Keratinocyte (primary cell): ENCODE measurements around the gene CDH8. TPM values are rescaled to one million over a fixed set of nuclear protein-coding genes. Genes with fewer than 3 reads are reported as not detected.

Source experiments
- DNase-seq: peaks from one replicate; pipeline ENCODE4 v3.0.0-alpha.2; 2011; ENCODE audit warnings: low read depth, missing footprints, low spot score
- FAIRE-seq: peaks from 2 replicates; lab custom pipeline; 2011; peaks lifted over from hg19 to GRCh38; lab: Jason Lieb, UNC
- H2AFZ ChIP-seq: 2 replicates; pipeline ENCODE4 v1.6.0; 2012; ENCODE audit warnings: low read length, control low read depth, inconsistent platforms; ENCODE audit not compliant: control insufficient read depth
- H3K27ac ChIP-seq: 2 replicates; pipeline ENCODE4 v1.5.1; 2011; ENCODE audit warnings: low read length; ENCODE audit not compliant: control insufficient read depth, insufficient read depth
- H3K27me3 ChIP-seq: 3 replicates; pipeline ENCODE4 v1.6.0; 2011; ENCODE audit warnings: low read length; ENCODE audit not compliant: control insufficient read depth, insufficient read depth; ENCODE audit errors: extremely low read depth
- H3K36me3 ChIP-seq, 2 experiments: 2 replicates in 1 of 2; 3 replicates in 1 of 2; pipeline ENCODE4 v1.5.1; 2011; ENCODE audit warnings: low read length in 2 of 2, mild to moderate bottlenecking in 1 of 2; ENCODE audit not compliant: control insufficient read depth in 2 of 2, insufficient read depth in 2 of 2; ENCODE audit errors: extremely low read depth in 1 of 2
- H3K4me1 ChIP-seq: 3 replicates; pipeline ENCODE4 v1.5.1; 2011; ENCODE audit warnings: low read length; ENCODE audit not compliant: control insufficient read depth, insufficient read depth; ENCODE audit errors: extremely low read depth
- H3K4me2 ChIP-seq: 3 replicates; pipeline ENCODE4 v1.6.0; 2011; ENCODE audit warnings: low read depth, low read length; ENCODE audit not compliant: control insufficient read depth, insufficient read depth; ENCODE audit errors: extremely low read depth
- H3K4me3 ChIP-seq, 3 experiments: fragments of 200-600 bp in 1 of 3; sonication (generic) in 1 of 3; 2 replicates in 2 of 3; 3 replicates in 1 of 3; pipeline ENCODE4 v1.5.1; 2011 to 2016; ENCODE audit warnings: low read length in 3 of 3, mild to moderate bottlenecking in 3 of 3, control low read depth in 2 of 3, inconsistent platforms in 1 of 3, low read depth in 1 of 3, mixed read lengths in 1 of 3, mixed run types in 1 of 3, moderate library complexity in 1 of 3; ENCODE audit not compliant: control insufficient read depth in 2 of 3, insufficient read depth in 2 of 3; ENCODE audit errors: extremely low read depth in 1 of 3
- H3K79me2 ChIP-seq: 2 replicates; pipeline ENCODE4 v1.6.0; 2012; ENCODE audit warnings: low read length; ENCODE audit not compliant: control insufficient read depth, insufficient read depth
- H3K9ac ChIP-seq: 3 replicates; pipeline ENCODE4 v1.6.0; 2011; ENCODE audit warnings: low read length; ENCODE audit not compliant: control insufficient read depth, insufficient read depth; ENCODE audit errors: extremely low read depth
- H3K9me1 ChIP-seq: 3 replicates; pipeline ENCODE4 v1.6.0; 2011; ENCODE audit warnings: low read length; ENCODE audit not compliant: control insufficient read depth, insufficient read depth; ENCODE audit errors: extremely low read depth
- H3K9me3 ChIP-seq: 2 replicates; pipeline ENCODE4 v1.5.1; 2012; ENCODE audit warnings: low read depth, low read length; ENCODE audit not compliant: control insufficient read depth
- H4K20me1 ChIP-seq: 3 replicates; pipeline ENCODE4 v1.6.0; 2011; ENCODE audit warnings: low read length; ENCODE audit not compliant: control insufficient read depth, insufficient read depth; ENCODE audit errors: extremely low read depth
- EZH2 ChIP-seq: IDR thresholded peaks from one replicate; pipeline ENCODE4 v1.6.1; 2012; ENCODE audit warnings: inconsistent platforms, mild to moderate bottlenecking, low read length, moderate library complexity
- dilution Hi-C: fragments of 300-500 bp; cut with MboI; formaldehyde crosslinking; loops from one replicate; pipeline ENCODE4 v1.7.0; 2020; ENCODE audit warnings: low sequenced_read_pairs; ENCODE audit not compliant: extremely low pct_ligation_motif_present
- polyA plus RNA-seq, 5 experiments: library from polyadenylated mRNA; depleted of rRNA in 3 of 5; stranded (reverse) in 3 of 5; stranded (forward) in 1 of 5; unstranded in 1 of 5; fragments of >200 nt; gene quantifications; 1 replicate in 1 of 5; 2 replicates in 3 of 5; 3 replicates in 1 of 5; pipeline versions ENCODE4 v1.2.1 to v1.2.3, GENCODE V29; 2011 to 2012; ENCODE audit warnings: missing spikeins in 2 of 5, low read depth in 1 of 5, low replicate concordance in 1 of 5
- TF ChIP-seq, protein P1 (sequence below), 3 experiments: IDR thresholded peaks in 1 of 3; conservative IDR thresholded peaks in 1 of 3; optimal IDR thresholded peaks in 1 of 3; 2 replicates in 2 of 3; 3 replicates in 1 of 3; pipeline versions ENCODE3 to v1.5.1; 2011; ENCODE audit warnings: low read length in 3 of 3, mild to moderate bottlenecking in 3 of 3, moderate library complexity in 2 of 3, control low read depth in 1 of 3, inconsistent platforms in 1 of 3; ENCODE audit not compliant: insufficient read depth in 2 of 3; ENCODE audit errors: extremely low read depth in 1 of 3

Gene CDH8
- polyA plus RNA-seq, 1 donor (not counting 4 experiments of a cell fraction or from before 2014, with no cell fraction given), result 0.18 TPM

DNA sequence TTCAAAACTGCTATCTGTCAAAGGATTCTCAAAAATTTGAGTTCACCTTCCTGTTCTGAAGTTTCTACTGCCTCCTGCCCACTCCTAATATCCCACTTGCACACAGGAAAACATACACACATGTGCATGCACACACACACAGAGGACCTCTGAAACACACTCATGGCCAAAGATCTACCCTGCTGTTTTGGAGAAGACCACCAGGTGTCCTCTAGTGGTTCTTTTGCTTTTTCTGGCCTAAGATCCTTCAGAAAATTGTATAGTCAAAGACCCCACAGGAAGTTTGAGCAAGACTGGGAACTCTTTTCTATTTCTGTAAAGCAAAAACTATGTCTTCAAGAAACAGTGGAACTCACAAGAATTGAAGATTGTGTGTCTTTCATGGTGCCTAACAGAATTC, 90.2 kb downstream of the CDH8 start:
- dilution Hi-C loops, result no loop called here
- no peak for FAIRE-seq

GRCh38 chr16:61945511-61945910, 90.7 kb downstream of the CDH8 start:
- Histone ChIP-seq H3K9me3 (no peaks in the 10 kb centered on the region), H3K79me2 (no peaks in the 10 kb centered on the region), H3K27me3 (no peaks in the 10 kb centered on the region), H3K4me2 (no peak overlapping the region), H4K20me1 (no peaks in the 10 kb centered on the region), H2AFZ (no peak overlapping the region), H3K36me3 (no peaks in the 10 kb centered on the region), H3K27ac (no peak overlapping the region), H3K9me1 (no peaks in the 10 kb centered on the region), H3K4me1 (no peaks in the 10 kb centered on the region), H3K4me3 (no peak overlapping the region), H3K9ac (no peak overlapping the region)
- dilution Hi-C loops, result no loop called here
- no peak for FAIRE-seq
- TF ChIP-seq, protein P1, sequence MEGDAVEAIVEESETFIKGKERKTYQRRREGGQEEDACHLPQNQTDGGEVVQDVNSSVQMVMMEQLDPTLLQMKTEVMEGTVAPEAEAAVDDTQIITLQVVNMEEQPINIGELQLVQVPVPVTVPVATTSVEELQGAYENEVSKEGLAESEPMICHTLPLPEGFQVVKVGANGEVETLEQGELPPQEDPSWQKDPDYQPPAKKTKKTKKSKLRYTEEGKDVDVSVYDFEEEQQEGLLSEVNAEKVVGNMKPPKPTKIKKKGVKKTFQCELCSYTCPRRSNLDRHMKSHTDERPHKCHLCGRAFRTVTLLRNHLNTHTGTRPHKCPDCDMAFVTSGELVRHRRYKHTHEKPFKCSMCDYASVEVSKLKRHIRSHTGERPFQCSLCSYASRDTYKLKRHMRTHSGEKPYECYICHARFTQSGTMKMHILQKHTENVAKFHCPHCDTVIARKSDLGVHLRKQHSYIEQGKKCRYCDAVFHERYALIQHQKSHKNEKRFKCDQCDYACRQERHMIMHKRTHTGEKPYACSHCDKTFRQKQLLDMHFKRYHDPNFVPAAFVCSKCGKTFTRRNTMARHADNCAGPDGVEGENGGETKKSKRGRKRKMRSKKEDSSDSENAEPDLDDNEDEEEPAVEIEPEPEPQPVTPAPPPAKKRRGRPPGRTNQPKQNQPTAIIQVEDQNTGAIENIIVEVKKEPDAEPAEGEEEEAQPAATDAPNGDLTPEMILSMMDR (optimal IDR thresholded peaks at IDR 0.05 in 1 of 3, IDR thresholded peaks at IDR 0.05 in 1 of 3, conservative IDR thresholded peaks at IDR 0.05 in 1 of 3; ENCODE audit: extremely low read depth in 1 of 3, insufficient read depth in 2 of 3, low read length in 3 of 3), result no peak
- TF ChIP-seq EZH2, result no peak
- DNase-seq, result no peak

More for the DNA sequence above, 90.2 kb downstream of the CDH8 start:
- Histone ChIP-seq H3K4me3 (no peak overlapping the region), H3K27ac (no peak overlapping the region), H3K9me1 (no peaks in the 10 kb centered on the region), H3K79me2 (no peaks in the 10 kb centered on the region), H3K4me2 (no peak overlapping the region), H2AFZ (no peak overlapping the region), H3K9me3 (no peaks in the 10 kb centered on the region), H3K9ac (no peak overlapping the region), H3K36me3 (no peaks in the 10 kb centered on the region), H3K4me1 (no peaks in the 10 kb centered on the region), H4K20me1 (no peaks in the 10 kb centered on the region), H3K27me3 (no peaks in the 10 kb centered on the region)
- no peak for DNase-seq
- TF ChIP-seq EZH2, result no peak
- TF ChIP-seq, protein P1 (optimal IDR thresholded peaks at IDR 0.05 in 1 of 3, IDR thresholded peaks at IDR 0.05 in 1 of 3, conservative IDR thresholded peaks at IDR 0.05 in 1 of 3; ENCODE audit: extremely low read depth in 1 of 3, insufficient read depth in 2 of 3, low read length in 3 of 3), result no peak
